ENCODE data around the gene WDR7.

WDR7 gene

GRCh38 chr18:56632070-56633022, 18.8 kb upstream of the WDR7 start:
- peaks cover 49% of the 10 kb centered on the region for H3K4me1 ChIP-seq (ENCODE audit: low read depth, poor library complexity, severe bottlenecking)
- peaks cover 100% of the 10 kb centered on the region for H3K79me2 ChIP-seq (ENCODE audit: insufficient read depth, low read depth)
- H3K27me3 ChIP-seq (ENCODE audit: insufficient read depth, low read depth) = no peaks in the 10 kb centered on the region
- no peak overlapping the region for H3K4me2 ChIP-seq
- TF ChIP-seq CTCF (conservative IDR thresholded peaks at IDR 0.05; ENCODE audit: low read depth, low read length) = no peak
- no peak overlapping the region for H2AFZ ChIP-seq (ENCODE audit: low read depth)
- H3K27ac ChIP-seq = no peak overlapping the region
- peaks cover 5% of the 10 kb centered on the region; the same call in 1 of the 2 replicates for H3K36me3 ChIP-seq (ENCODE audit: insufficient read depth)
- no peak overlapping the region for H3K9ac ChIP-seq
- peaks cover 88% of the 10 kb centered on the region for H4K20me1 ChIP-seq (ENCODE audit: insufficient read depth)
- H3K4me3 ChIP-seq (IDR thresholded peaks at IDR 0.05; ENCODE audit: insufficient read depth, low read depth, low read length) = no peak overlapping the region

- Histone ChIP-seq H3K79me2 (ENCODE audit: insufficient read depth, low read depth) (peaks cover 83% of the 10 kb centered on the region), H3K27me3 (ENCODE audit: insufficient read depth, low read depth) (no peaks in the 10 kb centered on the region), H3K4me1 (ENCODE audit: low read depth, poor library complexity, severe bottlenecking) (peaks cover 43% of the 10 kb centered on the region), H3K4me2 (no peak overlapping the region; the same call in 1 of the 2 replicates), H2AFZ (ENCODE audit: low read depth) (no peak overlapping the region), H4K20me1 (ENCODE audit: insufficient read depth) (peaks cover 64% of the 10 kb centered on the region), H3K27ac (no peak overlapping the region), H3K4me3 (IDR thresholded peaks at IDR 0.05; ENCODE audit: insufficient read depth, low read depth, low read length) (no peak overlapping the region), H3K36me3 (ENCODE audit: insufficient read depth) (peaks cover 2% of the 10 kb centered on the region; the same call in 1 of the 2 replicates), H3K9ac (no peak overlapping the region)
- no peak for TF ChIP-seq CTCF (conservative IDR thresholded peaks at IDR 0.05; ENCODE audit: low read depth, low read length)
Observed at GRCh38 chr18:56635007-56635406, 16.2 kb upstream of the WDR7 start.

GRCh38 chr18:56637176-56637575, 14.0 kb upstream of the WDR7 start:
- H2AFZ ChIP-seq (ENCODE audit: low read depth) = no peak overlapping the region
- no peaks in the 10 kb centered on the region for H3K27me3 ChIP-seq (ENCODE audit: insufficient read depth, low read depth)
- peak overlapping the region; percentile 95 for H3K27ac ChIP-seq
- peaks cover 62% of the 10 kb centered on the region for H3K79me2 ChIP-seq (ENCODE audit: insufficient read depth, low read depth)
- H3K4me3 ChIP-seq (IDR thresholded peaks at IDR 0.05; ENCODE audit: insufficient read depth, low read depth, low read length) = no peak overlapping the region
- no peak for TF ChIP-seq CTCF (conservative IDR thresholded peaks at IDR 0.05; ENCODE audit: low read depth, low read length)
- H3K36me3 ChIP-seq (ENCODE audit: insufficient read depth) = no peaks in the 10 kb centered on the region; the same call in 1 of the 2 replicates
- peaks cover 40% of the 10 kb centered on the region for H3K4me1 ChIP-seq (ENCODE audit: low read depth, poor library complexity, severe bottlenecking)
- H3K4me2 ChIP-seq = peak overlapping the region; percentile 74
- peak overlapping the region; percentile 98 for H3K9ac ChIP-seq
- H4K20me1 ChIP-seq (ENCODE audit: insufficient read depth) = peaks cover 42% of the 10 kb centered on the region

- TF ChIP-seq CTCF (conservative IDR thresholded peaks at IDR 0.05; ENCODE audit: low read depth, low read length) = no peak
- H3K36me3 ChIP-seq (ENCODE audit: insufficient read depth) = no peaks in the 10 kb centered on the region; the same call in 1 of the 2 replicates
- H3K4me3 ChIP-seq (IDR thresholded peaks at IDR 0.05; ENCODE audit: insufficient read depth, low read depth, low read length) = no peak overlapping the region
- peaks cover 56% of the 10 kb centered on the region for H3K79me2 ChIP-seq (ENCODE audit: insufficient read depth, low read depth)
- H2AFZ ChIP-seq (ENCODE audit: low read depth) = peak overlapping the region; percentile 70
- peaks cover 36% of the 10 kb centered on the region for H4K20me1 ChIP-seq (ENCODE audit: insufficient read depth)
- no peaks in the 10 kb centered on the region for H3K27me3 ChIP-seq (ENCODE audit: insufficient read depth, low read depth)
- peak overlapping the region; percentile 98 for H3K9ac ChIP-seq
- H3K4me1 ChIP-seq (ENCODE audit: low read depth, poor library complexity, severe bottlenecking) = peaks cover 40% of the 10 kb centered on the region
- peak overlapping the region; percentile 74 for H3K4me2 ChIP-seq
- peak overlapping the region; percentile 95 for H3K27ac ChIP-seq
Observed at GRCh38 chr18:56637711-56638231, 13.4 kb upstream of the WDR7 start.
